ENCODE results near the gene GRID2IP.

GRID2IP gene

GRCh38 chr7:6494365-6494764 is 56.9 kb downstream of the GRID2IP start:
- Histone ChIP-seq H3K27ac (ENCODE audit: extremely low read depth, low read depth, low read length) (no peak overlapping the region), H3K4me3 (ENCODE audit: low read depth, low read length) (no peak overlapping the region), H3K36me3 (ENCODE audit: control insufficient read depth in 2 of 2, insufficient read depth in 1 of 2, low read length in 2 of 2) (no peaks in the 10 kb centered on the region), H3K4me1 (ENCODE audit: control insufficient read depth, insufficient read depth, low read length) (no peaks in the 10 kb centered on the region), H3K9me3 (ENCODE audit: control insufficient read depth, insufficient read depth, low read depth, low read length) (no peaks in the 10 kb centered on the region)
- POLR2A ChIA-PET, result interaction anchor here (0.6 kb wide), 1 partner anchor 49 kb away, joined by 3 read pairs; no protein-coding TSS in a partner anchor
- TF ChIP-seq ZBTB1 (tag by site-specific recombination; IDR thresholded peaks at IDR 0.05) (no peak), ZNF623 (tag by site-specific recombination; IDR thresholded peaks at IDR 0.05) (no peak), ZNF521 (tag by site-specific recombination; IDR thresholded peaks at IDR 0.05) (no peak), ZNF560 (tag by site-specific recombination; IDR thresholded peaks at IDR 0.05; ENCODE audit: borderline replicate concordance) (no peak), ZNF266 (tag by site-specific recombination; IDR thresholded peaks at IDR 0.05; ENCODE audit: low read depth) (no peak), KLF10 (tag by site-specific recombination; IDR thresholded peaks at IDR 0.05) (no peak), ZNF544 (tag by site-specific recombination; IDR thresholded peaks at IDR 0.05) (no peak), ZNF621 (tag by site-specific recombination; IDR thresholded peaks at IDR 0.05) (no peak)
- CTCF ChIA-PET, result no interaction called here

- Histone ChIP-seq H3K4me3 (ENCODE audit: low read depth, low read length) (no peak overlapping the region), H3K36me3 (ENCODE audit: control insufficient read depth in 2 of 2, insufficient read depth in 1 of 2, low read length in 2 of 2) (no peaks in the 10 kb centered on the region), H3K4me1 (ENCODE audit: control insufficient read depth, insufficient read depth, low read length) (no peaks in the 10 kb centered on the region), H3K27ac (ENCODE audit: extremely low read depth, low read depth, low read length) (no peak overlapping the region), H3K9me3 (ENCODE audit: control insufficient read depth, insufficient read depth, low read depth, low read length) (no peaks in the 10 kb centered on the region)
- TF ChIP-seq ZNF335 (tag by site-specific recombination; conservative IDR thresholded peaks at IDR 0.05) (no peak), REST (tag by site-specific recombination; IDR thresholded peaks at IDR 0.05) (peak; percentile 70; the same call in 1 of the 2 replicates)
- ChIA-PET POLR2A (no interaction called here), CTCF (interaction anchor here (1.2 kb wide), 1 partner anchor 11 kb away, joined by 3 read pairs; no protein-coding TSS in a partner anchor)
Observed at GRCh38 chr7:6491194-6491593, 60.1 kb downstream of the GRID2IP start.

- TF ChIP-seq ZNF239 (tag by site-specific recombination; IDR thresholded peaks at IDR 0.05) (no peak), ZNF140 (tag by site-specific recombination; IDR thresholded peaks at IDR 0.05) (no peak), SETDB1 (IDR thresholded peaks at IDR 0.05; ENCODE audit: insufficient read length, low read length) (no peak), ZNF366 (tag by site-specific recombination; conservative IDR thresholded peaks at IDR 0.05) (no peak), ZNF600 (tag by site-specific recombination; IDR thresholded peaks at IDR 0.05) (no peak), ZBTB10 (tag by site-specific recombination; IDR thresholded peaks at IDR 0.05) (no peak), WT1 (tag by site-specific recombination; IDR thresholded peaks at IDR 0.05) (no peak), ZNF785 (tag by site-specific recombination; IDR thresholded peaks at IDR 0.05) (no peak), ZNF548 (tag by site-specific recombination; IDR thresholded peaks at IDR 0.05) (no peak)
- Histone ChIP-seq H3K27ac (ENCODE audit: extremely low read depth, low read depth, low read length) (no peak overlapping the region), H3K9me3 (ENCODE audit: control insufficient read depth, insufficient read depth, low read depth, low read length) (no peaks in the 10 kb centered on the region), H3K4me3 (ENCODE audit: low read depth, low read length) (no peak overlapping the region), H3K36me3 (ENCODE audit: control insufficient read depth in 2 of 2, insufficient read depth in 1 of 2, low read length in 2 of 2) (no peaks in the 10 kb centered on the region), H3K4me1 (ENCODE audit: control insufficient read depth, insufficient read depth, low read length) (no peaks in the 10 kb centered on the region; the same call in 1 of the 2 replicates)
- ChIA-PET POLR2A (no interaction called here), CTCF (no interaction called here)
Observed at GRCh38 chr7:6489612-6490011, 61.6 kb downstream of the GRID2IP start.

All from HEK293 (cell line).